IPS-NIHi7 (cell line): ENCODE data around the gene ERBB2.
"Not testable (repeated sequence)": the region's sequence is repeated elsewhere in the genome, so short reads cannot be mapped to it uniquely, and the experiment has no call there.

Source experiments
- DNase-seq: peaks from one replicate; pipeline ENCODE4 v3.0.0; 2012; ENCODE audit warnings: mixed read lengths; ENCODE audit errors: extremely low spot score

Gene ERBB2

GRCh38 chr17:39763051-39763820, 63.4 kb downstream of the ERBB2 start:
- DNase-seq = no peak

DNA sequence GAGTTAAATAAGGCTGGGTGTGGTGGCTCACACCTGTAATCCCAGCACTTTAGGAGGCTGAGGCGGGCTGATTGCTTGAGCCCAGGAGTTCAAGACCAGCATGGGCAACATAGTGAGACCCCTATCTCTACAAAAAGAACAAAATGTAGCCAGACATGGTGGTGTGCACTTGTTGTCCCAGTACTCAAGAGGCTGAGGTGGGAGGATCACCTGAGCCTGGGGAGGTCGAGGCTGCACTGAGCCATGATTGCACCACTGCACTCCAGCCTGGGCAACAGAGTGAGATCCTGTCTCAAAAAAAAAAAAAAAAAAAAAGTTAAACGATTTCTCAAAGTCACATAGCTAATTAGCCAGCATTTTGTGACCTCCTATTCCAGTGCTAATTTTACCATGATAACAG, 64.3 kb downstream of the ERBB2 start:
- not testable (repeated sequence) for DNase-seq

GRCh38 chr17:39765175-39765574, 65.3 kb downstream of the ERBB2 start:
- no peak for DNase-seq

DNA sequence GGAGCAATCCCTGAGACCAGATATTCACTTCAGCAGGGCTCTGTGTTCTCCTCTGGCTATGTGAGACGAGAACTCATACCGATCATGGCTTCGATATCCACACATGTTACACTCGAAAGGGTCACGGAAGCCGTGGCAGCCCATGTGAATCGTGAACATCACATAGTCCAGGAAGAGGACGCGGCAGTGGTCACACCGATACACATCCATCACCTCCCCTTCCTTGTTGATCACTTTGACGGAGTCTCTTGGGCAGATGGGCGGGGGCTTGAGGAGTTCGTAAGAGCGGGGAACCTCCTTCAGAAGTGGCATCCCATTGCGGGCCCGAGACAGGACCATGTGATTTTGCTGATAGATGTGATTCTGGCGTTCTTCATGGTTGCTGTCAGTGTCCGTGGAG, 65.9 kb downstream of the ERBB2 start:
- DNase-seq = no peak

DNA sequence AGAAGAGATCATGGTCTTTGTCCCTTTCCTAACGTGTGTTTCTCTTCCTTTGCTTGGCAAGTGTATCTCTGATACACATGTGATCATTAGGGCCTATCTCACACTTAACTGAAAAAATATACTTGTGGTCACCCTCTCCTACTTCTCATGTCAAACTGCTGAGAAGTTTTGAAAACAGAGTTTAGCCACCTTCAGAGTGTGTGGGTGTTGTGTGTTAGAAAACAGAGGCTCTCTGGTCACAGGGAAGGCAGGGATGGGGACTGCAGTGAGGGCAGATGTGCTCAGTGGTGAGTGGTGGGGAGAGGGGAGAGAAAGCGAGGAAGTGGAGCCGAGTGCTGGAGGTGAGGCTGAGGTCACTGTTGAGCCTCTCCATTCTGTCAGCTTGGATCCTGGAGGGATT, 67.3 kb downstream of the ERBB2 start:
- no peak for DNase-seq

DNA sequence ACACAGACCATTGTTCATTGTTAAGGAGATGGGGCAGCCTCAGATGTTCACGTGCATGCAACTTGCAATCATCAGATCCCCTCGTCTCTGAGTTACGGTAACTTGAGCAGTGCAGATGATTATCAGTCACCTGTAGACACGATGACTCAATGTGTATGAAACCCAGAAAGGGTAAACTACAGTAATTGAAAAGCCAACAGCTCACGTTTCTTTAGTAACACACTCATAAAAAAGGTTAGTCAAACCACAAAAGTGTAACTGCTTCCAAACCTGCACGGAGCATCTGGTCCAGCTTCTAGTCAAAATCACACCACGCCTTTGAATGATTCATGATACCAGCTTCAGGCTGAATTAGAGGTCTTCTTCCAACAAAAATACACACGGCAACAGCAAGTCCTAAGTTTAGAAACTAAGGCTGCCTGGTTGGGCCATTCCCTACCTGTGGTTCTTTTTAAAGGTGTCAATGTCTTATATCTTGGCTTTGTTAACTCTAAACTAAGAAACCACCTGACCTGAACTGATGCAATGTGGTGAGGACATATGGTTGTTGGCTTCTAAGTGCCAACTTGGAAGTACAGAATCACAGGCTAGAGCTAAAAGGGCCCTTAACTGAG, 70.2 kb downstream of the ERBB2 start:
- DNase-seq = no peak

- DNase-seq = no peak
Observed at GRCh38 chr17:39772415-39772814, 72.6 kb downstream of the ERBB2 start.

- DNase-seq = no peak
Observed at GRCh38 chr17:39772987-39773934, 73.4 kb downstream of the ERBB2 start.

GRCh38 chr17:39774047-39774446, 74.2 kb downstream of the ERBB2 start:
- DNase-seq = no peak

DNA sequence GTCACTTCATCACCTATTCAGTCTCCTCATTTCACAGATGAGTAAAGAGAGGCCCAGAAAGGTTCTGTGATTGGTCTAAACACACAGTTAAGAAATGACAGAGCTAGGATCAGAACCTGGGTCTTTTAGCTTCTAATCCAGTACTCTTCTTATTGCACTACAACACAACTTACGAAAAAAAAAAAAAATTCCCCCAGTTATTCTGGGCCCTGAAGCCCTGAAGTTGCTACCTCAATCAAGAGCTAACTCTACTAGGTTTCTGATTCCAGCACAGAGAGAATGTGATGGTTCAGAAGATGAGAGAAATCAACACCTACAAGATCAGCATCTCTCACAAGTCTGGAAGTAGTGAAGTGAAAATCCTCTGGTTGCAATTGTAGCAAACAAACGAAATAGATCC, 75.2 kb downstream of the ERBB2 start:
- DNase-seq = no peak

- no peak for DNase-seq
Observed at GRCh38 chr17:39776252-39776651, 76.4 kb downstream of the ERBB2 start.

DNA sequence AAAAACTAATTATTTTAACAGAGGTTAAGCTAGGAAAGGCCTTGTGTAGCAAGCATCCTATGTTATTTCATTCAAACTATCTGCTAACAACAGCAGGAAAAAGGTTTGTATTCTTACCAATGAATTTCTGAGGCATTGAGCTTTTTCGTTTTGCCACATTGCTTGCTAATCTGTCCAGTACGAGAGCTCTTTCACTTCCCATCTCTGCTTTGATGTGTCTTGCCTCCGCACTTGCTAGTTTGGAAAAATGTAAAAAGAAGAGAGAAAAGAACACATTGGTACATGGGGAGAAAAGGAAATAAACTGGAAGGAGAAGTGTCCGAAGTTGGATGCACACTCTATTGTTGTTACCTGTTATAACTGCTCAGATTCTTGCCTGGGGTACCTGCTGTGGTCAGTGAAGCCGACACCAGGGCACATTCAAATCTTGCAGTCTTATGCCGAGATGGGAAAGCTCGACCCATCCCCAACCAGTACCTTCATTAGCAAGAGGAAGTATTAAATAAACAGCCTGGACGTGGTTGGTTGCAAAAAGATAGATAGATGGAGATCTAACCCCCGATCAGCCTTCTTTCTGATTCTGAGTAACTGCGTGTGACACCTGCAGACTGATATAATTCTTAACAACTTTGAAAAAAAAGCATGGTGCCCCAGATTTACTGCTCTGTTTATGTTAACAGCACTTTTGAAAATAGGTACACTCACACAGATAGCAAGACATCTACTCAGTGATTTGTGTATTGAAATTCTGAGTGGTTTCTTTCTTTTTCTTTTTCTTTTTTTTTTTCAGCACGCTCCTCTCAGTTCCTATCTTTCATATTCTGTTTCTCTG, 77.9 kb downstream of the ERBB2 start:
- no peak for DNase-seq
